Measurements from ENCODE around the gene SLC35F3.

GRCh38 chr1:234067581-234068337 is 163.3 kb downstream of the SLC35F3 start:
- TF ChIP-seq POLR2A (IDR thresholded peaks at IDR 0.05) (no peak), CTCF (IDR thresholded peaks at IDR 0.05 in 4 of 5, conservative IDR thresholded peaks at IDR 0.05 in 1 of 5) (no peak)
